HepG2 (cell line): ENCODE measurements around the gene PPP2R2C. TPM values are rescaled to one million over a fixed set of nuclear protein-coding genes. Genes with fewer than 3 reads are reported as not detected.

ENCODE experiments used
- ATF1 ChIP-seq: IDR thresholded peaks from 2 replicates; pipeline ENCODE4 v1.6.1; 2016; ENCODE audit warnings: mild to moderate bottlenecking, control low read depth
- CAMTA2 ChIP-seq: sonication (generic); formaldehyde crosslinking; IDR thresholded peaks from 2 replicates; pipeline ENCODE4 v1.4.0; 2020; ENCODE audit warnings: mild to moderate bottlenecking, missing genetic modification reagents, borderline replicate concordance
- CBX1 ChIP-seq: IDR thresholded peaks from one replicate; pipeline ENCODE4 v1.6.1; 2016; ENCODE audit warnings: antibody characterized with exemption, low read depth
- DPF2 ChIP-seq: sonication (generic); formaldehyde crosslinking; IDR thresholded peaks from 2 replicates; pipeline ENCODE4 v1.4.0; 2020; ENCODE audit warnings: mild to moderate bottlenecking, low read depth, missing genetic modification reagents, borderline replicate concordance
- ETV6 ChIP-seq: sonication (generic); formaldehyde crosslinking; conservative IDR thresholded peaks from 2 replicates; pipeline ENCODE4 v1.4.0; 2020; ENCODE audit warnings: missing genetic modification reagents
- HIVEP1 ChIP-seq: sonication (generic); formaldehyde crosslinking; IDR thresholded peaks from 2 replicates; pipeline ENCODE4 v1.4.0; 2020; ENCODE audit warnings: mild to moderate bottlenecking, missing genetic modification reagents
- KMT2B ChIP-seq: IDR thresholded peaks from 2 replicates; pipeline ENCODE4 v1.6.1; 2016; ENCODE audit warnings: missing genetic modification reagents, missing compliant biosample characterization
- MAFK ChIP-seq, 2 experiments: IDR thresholded peaks in 1 of 2; conservative IDR thresholded peaks in 1 of 2; 2 replicates each; pipeline ENCODE4 v1.6.1; 2011; ENCODE audit warnings: improper control_type of control experiment in 2 of 2, low read length in 2 of 2
- MXI1 ChIP-seq: IDR thresholded peaks from 3 replicates; pipeline ENCODE4 v1.6.1; 2012; ENCODE audit warnings: low read depth, low read length, inconsistent platforms, borderline replicate concordance
- RFX5 ChIP-seq: IDR thresholded peaks from 2 replicates; pipeline ENCODE4 v1.6.1; 2011; ENCODE audit warnings: low read depth, low read length, improper control_type of control experiment
- SATB2 ChIP-seq: sonication (generic); formaldehyde crosslinking; IDR thresholded peaks from 2 replicates; pipeline ENCODE4 v1.5.0; 2020; ENCODE audit warnings: missing genetic modification reagents
- TARDBP ChIP-seq: sonication (generic); formaldehyde crosslinking; IDR thresholded peaks from 2 replicates; pipeline ENCODE4 v1.8.0; 2022; ENCODE audit warnings: mild to moderate bottlenecking, missing genetic modification reagents
- ZNF180 ChIP-seq: sonication (generic); formaldehyde crosslinking; IDR thresholded peaks from 2 replicates; pipeline ENCODE4 v1.4.0; 2020; ENCODE audit warnings: low read depth, missing genetic modification reagents, borderline replicate concordance
- ZNF256 ChIP-seq: sonication (generic); formaldehyde crosslinking; conservative IDR thresholded peaks from 2 replicates; pipeline ENCODE4 v1.4.0; 2020; ENCODE audit warnings: missing genetic modification reagents
- ZNF501 ChIP-seq: sonication (generic); formaldehyde crosslinking; IDR thresholded peaks from 2 replicates; pipeline ENCODE4 v1.5.1; 2020; ENCODE audit warnings: mild to moderate bottlenecking, moderate library complexity, missing genetic modification reagents
- ZSCAN31 ChIP-seq: sonication (generic); formaldehyde crosslinking; IDR thresholded peaks from 2 replicates; pipeline ENCODE4 v1.5.0; 2020; ENCODE audit warnings: low read depth, mild to moderate bottlenecking, missing genetic modification reagents
- polyA plus RNA-seq, 8 experiments: library from polyadenylated mRNA; depleted of rRNA in 3 of 8; stranded (reverse) in 7 of 8; unstranded in 1 of 8; fragments of >200 nt; fragmentation: Illumina TruSeq in 4 of 8; extraction: Trizol in 4 of 8; gene quantifications; 2 replicates each; pipeline versions ENCODE4 v1.2.1 to v1.2.3, GENCODE V29; 2011 to 2016; ENCODE audit warnings: low read depth in 4 of 8, missing spikeins in 1 of 8, mixed read lengths in 1 of 8; ENCODE audit not compliant: insufficient read depth in 1 of 8
- total RNA-seq, 5 experiments: library from RNA; depleted of rRNA; stranded (reverse); fragments of >200 nt; fragmentation: Illumina TruSeq; extraction: Trizol; gene quantifications; 2 replicates each; pipeline ENCODE4 v1.2.3, GENCODE V29; 2016; ENCODE audit warnings: low read depth in 1 of 5
- TF ChIP-seq, protein P1 (sequence below): sonication (generic); formaldehyde crosslinking; IDR thresholded peaks from 2 replicates; pipeline ENCODE4 v1.5.0; 2020; ENCODE audit warnings: mild to moderate bottlenecking, missing genetic modification reagents
- TF ChIP-seq, protein P2 (sequence below): sonication (generic); formaldehyde crosslinking; IDR thresholded peaks from 2 replicates; pipeline ENCODE4 v1.5.0; 2020; ENCODE audit warnings: missing genetic modification reagents
- TF ChIP-seq, protein P3 (sequence below): IDR thresholded peaks from 2 replicates; pipeline ENCODE4 v1.6.1; 2012; ENCODE audit warnings: low read depth, low read length, improper control_type of control experiment
- TF ChIP-seq, protein P4 (sequence below): sonication (generic); formaldehyde crosslinking; IDR thresholded peaks from 2 replicates; pipeline ENCODE4 v1.8.1; 2023; ENCODE audit warnings: mild to moderate bottlenecking, moderate library complexity, missing genetic modification reagents
- TF ChIP-seq, protein P5 (sequence below): sonication (generic); formaldehyde crosslinking; IDR thresholded peaks from 2 replicates; pipeline ENCODE4 v1.8.0; 2022; ENCODE audit warnings: mild to moderate bottlenecking, missing genetic modification reagents, moderate library complexity
- TF ChIP-seq, protein P6 (sequence below): sonication (generic); formaldehyde crosslinking; IDR thresholded peaks from 2 replicates; pipeline ENCODE4 v1.8.0; 2022; ENCODE audit warnings: mild to moderate bottlenecking, missing genetic modification reagents

PPP2R2C gene
- total and polyA plus RNA-seq, 2 of the 13 experiments (the other 11 are each of a cell fraction or from before 2014, with no cell fraction given): 0.60 to 8.6 TPM

DNA sequence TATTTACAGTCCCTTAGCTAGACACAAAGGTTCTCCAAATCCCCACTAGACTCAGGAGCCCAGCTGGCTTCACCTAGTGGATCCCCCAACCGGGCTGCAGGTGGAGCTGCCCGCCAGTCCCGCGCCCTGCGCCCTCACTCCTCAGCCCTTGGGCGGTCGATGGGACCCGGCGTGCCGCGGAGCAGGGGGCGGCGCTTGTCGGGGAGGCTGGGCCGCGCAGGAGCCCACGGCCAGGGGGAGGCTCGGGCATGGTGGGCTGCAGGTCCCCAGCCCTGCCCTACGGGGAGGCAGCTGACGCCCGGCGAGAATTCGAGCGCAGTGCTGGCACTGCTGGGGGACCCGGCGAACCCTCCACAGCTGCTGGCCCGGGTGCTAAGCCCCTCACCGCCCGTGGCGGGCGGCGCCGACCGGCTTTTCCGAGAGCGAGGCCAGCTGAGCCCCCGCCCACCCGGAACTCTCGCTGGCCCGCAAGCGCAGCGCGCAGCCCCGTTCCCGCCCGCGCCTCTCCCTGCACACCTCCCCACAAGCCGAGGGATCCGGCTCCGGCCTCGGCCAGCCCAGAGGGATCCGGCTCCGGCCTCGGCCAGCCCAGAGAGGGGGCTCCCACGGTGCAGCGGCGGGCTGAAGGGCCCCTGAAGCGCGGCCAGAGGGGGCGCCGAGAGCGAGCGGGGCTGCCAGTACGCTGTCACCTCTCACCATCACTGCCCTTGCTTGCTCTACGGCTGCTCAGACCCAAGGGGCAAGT is 163.3 kb downstream of the PPP2R2C start (continued):
- TF ChIP-seq, protein P1, sequence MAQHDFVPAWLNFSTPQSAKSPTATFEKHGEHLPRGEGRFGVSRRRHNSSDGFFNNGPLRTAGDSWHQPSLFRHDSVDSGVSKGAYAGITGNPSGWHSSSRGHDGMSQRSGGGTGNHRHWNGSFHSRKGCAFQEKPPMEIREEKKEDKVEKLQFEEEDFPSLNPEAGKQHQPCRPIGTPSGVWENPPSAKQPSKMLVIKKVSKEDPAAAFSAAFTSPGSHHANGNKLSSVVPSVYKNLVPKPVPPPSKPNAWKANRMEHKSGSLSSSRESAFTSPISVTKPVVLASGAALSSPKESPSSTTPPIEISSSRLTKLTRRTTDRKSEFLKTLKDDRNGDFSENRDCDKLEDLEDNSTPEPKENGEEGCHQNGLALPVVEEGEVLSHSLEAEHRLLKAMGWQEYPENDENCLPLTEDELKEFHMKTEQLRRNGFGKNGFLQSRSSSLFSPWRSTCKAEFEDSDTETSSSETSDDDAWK: no peak
- TF ChIP-seq ZNF180 (CRISPR knock-in tag) (no peak), ZNF501 (CRISPR knock-in tag) (peak; percentile 91), SATB2 (CRISPR knock-in tag) (no peak), RFX5 (no peak), CBX1 (peak; percentile 47), KMT2B (CRISPR knock-in tag) (no peak), CAMTA2 (CRISPR knock-in tag) (no peak), ETV6 (CRISPR knock-in tag) (0 out of 2 replicates have a peak, but pooled peaks have one; percentile 24), ZSCAN31 (CRISPR knock-in tag) (0 out of 2 replicates have a peak, but pooled peaks have one; percentile 44), ZNF256 (CRISPR knock-in tag) (0 out of 2 replicates have a peak, but pooled peaks have one; percentile 79), HIVEP1 (CRISPR knock-in tag) (0 out of 2 replicates have a peak, but pooled peaks have one; percentile 12), DPF2 (no peak), TARDBP (CRISPR knock-in tag) (peak; percentile 80), MXI1 (no peak), ATF1 (CRISPR knock-in tag) (no peak), MAFK (conservative IDR thresholded peaks at IDR 0.05 in 1 of 2, IDR thresholded peaks at IDR 0.05 in 1 of 2; ENCODE audit: low read length in 2 of 2) (no peak)
- TF ChIP-seq, protein P2, sequence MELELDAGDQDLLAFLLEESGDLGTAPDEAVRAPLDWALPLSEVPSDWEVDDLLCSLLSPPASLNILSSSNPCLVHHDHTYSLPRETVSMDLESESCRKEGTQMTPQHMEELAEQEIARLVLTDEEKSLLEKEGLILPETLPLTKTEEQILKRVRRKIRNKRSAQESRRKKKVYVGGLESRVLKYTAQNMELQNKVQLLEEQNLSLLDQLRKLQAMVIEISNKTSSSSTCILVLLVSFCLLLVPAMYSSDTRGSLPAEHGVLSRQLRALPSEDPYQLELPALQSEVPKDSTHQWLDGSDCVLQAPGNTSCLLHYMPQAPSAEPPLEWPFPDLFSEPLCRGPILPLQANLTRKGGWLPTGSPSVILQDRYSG (CRISPR knock-in tag): 0 out of 2 replicates have a peak, but pooled peaks have one; percentile 12
- TF ChIP-seq, protein P3, sequence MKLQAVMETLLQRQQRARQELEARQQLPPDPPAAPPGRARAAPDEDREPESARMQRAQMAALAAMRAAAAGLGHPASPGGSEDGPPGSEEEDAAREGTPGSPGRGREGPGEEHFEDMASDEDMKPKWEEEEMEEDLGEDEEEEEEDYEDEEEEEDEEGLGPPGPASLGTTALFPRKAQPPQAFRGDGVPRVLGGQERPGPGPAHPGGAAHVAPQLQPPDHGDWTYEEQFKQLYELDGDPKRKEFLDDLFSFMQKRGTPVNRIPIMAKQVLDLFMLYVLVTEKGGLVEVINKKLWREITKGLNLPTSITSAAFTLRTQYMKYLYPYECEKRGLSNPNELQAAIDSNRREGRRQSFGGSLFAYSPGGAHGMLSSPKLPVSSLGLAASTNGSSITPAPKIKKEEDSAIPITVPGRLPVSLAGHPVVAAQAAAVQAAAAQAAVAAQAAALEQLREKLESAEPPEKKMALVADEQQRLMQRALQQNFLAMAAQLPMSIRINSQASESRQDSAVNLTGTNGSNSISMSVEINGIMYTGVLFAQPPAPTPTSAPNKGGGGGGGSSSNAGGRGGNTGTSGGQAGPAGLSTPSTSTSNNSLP: no peak
- TF ChIP-seq, protein P4, sequence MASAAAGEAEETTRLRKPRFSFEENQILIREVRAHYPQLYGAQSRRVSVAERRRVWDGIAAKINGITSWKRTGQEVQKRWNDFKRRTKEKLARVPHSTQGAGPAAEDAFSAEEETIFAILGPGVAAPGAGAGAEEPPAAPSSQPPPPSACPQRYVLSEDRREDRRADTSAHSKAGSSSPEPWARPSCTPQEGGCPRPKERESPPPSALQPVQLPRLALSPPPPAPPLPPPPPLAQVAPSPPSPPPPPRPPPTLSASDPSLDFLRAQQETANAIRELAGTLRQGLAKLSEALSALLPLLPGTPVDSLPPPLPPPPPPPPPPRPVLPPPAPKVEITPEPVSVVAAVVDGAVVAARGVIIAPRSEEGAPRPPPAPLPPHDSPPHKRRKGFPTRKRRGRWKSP (CRISPR knock-in tag): peak; percentile 81
- TF ChIP-seq, protein P5, sequence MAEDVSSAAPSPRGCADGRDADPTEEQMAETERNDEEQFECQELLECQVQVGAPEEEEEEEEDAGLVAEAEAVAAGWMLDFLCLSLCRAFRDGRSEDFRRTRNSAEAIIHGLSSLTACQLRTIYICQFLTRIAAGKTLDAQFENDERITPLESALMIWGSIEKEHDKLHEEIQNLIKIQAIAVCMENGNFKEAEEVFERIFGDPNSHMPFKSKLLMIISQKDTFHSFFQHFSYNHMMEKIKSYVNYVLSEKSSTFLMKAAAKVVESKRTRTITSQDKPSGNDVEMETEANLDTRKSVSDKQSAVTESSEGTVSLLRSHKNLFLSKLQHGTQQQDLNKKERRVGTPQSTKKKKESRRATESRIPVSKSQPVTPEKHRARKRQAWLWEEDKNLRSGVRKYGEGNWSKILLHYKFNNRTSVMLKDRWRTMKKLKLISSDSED: no peak
- TF ChIP-seq, protein P6, sequence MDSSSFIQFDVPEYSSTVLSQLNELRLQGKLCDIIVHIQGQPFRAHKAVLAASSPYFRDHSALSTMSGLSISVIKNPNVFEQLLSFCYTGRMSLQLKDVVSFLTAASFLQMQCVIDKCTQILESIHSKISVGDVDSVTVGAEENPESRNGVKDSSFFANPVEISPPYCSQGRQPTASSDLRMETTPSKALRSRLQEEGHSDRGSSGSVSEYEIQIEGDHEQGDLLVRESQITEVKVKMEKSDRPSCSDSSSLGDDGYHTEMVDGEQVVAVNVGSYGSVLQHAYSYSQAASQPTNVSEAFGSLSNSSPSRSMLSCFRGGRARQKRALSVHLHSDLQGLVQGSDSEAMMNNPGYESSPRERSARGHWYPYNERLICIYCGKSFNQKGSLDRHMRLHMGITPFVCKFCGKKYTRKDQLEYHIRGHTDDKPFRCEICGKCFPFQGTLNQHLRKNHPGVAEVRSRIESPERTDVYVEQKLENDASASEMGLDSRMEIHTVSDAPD: peak; percentile 70; the same call in 1 of the 2 replicates
